Adrenal gland (tissue), 5 donors: ENCODE data around the gene ABCC5.

Source experiments
- CTCF ChIP-seq, 6 experiments: fragments of 450-650 bp in 4 of 6; fragments of 200-600 bp in 2 of 6; sonication (generic) in 1 of 6; IDR thresholded peaks; 1 replicate in 5 of 6; 2 replicates in 1 of 6; pipeline versions ENCODE4 v1.5.1 to v1.8.0; 2016 to 2021; ENCODE audit warnings: antibody characterized with exemption in 6 of 6, mild to moderate bottlenecking in 2 of 6, moderate library complexity in 1 of 6
- POLR2A ChIP-seq, 2 donors: fragments of 450-650 bp; IDR thresholded peaks; one replicate each; pipeline ENCODE4 v1.6.1; 2017; ENCODE audit warnings: antibody characterized with exemption in 2 of 2, mild to moderate bottlenecking in 2 of 2, moderate library complexity in 1 of 2
- donor health status: DM: no; HTN: no; CAD: no.

DNA sequence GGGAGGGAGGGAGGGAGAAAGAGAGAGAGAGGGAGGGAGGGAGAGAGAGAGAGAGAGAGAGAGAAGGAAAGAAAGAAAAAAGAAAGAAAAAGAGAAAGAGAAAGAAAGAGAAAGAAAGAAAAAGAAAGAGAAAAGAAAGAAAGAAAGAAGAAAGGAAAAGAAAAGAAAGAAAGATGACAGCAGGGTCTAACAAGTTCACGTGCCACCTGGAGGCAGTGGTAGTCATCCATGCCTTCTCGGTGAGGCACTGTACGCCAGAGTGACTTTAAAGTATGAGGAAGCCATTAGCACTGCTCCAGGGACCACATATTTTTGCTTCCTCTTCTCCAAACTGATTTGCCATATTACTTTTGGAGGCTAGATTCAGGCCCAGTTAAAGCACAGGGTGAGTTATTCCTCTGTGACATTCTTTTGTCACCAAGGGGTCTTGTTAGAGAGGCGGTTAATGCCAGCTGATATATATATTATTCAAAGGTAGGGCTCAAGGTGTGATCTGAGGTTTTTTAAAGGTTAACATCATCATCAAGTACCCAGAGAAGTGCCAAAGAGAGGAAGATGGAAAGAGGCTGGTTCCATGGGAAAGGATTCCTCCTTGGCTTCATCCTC lies 13.6 kb upstream of the ABCC5 start, which contains the start of gene HTR3D:
- TF ChIP-seq POLR2A (IDR thresholded peaks at IDR 0.05) = no peak
- TF ChIP-seq CTCF (IDR thresholded peaks at IDR 0.05) = no peak
